ENCODE results near the gene ROBO1. TPM values are rescaled to one million over a fixed set of nuclear protein-coding genes. Genes with fewer than 3 reads are reported as not detected.

The ROBO1 gene
- total and polyA plus RNA-seq, 12 donors, result 6.4 to 144 (median 43.9) TPM

DNA sequence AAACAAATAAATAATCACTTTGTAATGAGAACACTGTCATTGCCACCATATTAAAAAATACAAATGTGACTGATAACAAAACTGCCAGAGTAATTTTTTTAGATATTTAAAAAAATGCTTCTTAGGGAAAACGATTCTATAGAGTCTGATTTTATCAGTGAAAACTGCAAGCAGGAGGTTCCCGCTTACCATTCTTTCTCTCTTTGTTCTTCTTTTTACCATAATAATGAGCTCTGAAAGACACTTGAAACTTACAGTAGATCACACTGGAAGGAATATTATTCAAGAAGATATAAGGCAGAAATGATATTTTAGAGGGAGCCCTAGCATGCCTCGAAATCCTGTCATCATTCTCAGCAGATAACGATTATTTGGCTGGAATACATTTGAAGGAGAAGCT lies 701.3 kb downstream of the ROBO1 start:
- no peak overlapping the region for H3K4me3 ChIP-seq
- DNase-seq, result no peak
- H3K27me3 ChIP-seq, result no peaks in the 10 kb centered on the region
- H3K9me3 ChIP-seq (replicated peaks in 1 of 3), result no peaks in the 10 kb centered on the region
- no peaks in the 10 kb centered on the region for H3K4me1 ChIP-seq (replicated peaks in 1 of 2)
- H3K36me3 ChIP-seq (replicated peaks in 1 of 2), result no peaks in the 10 kb centered on the region
- 64 to 69% (median 68%) methylated on average over 4 of the region's 4 CpGs for WGBS, 4 donors
- intact Hi-C loops (cut with DNase I), result no loop called here
- H3K27ac ChIP-seq, result no peak overlapping the region
- TF ChIP-seq POLR2A (IDR thresholded peaks at IDR 0.05), result no peak
- TF ChIP-seq CTCF (IDR thresholded peaks at IDR 0.05), result no peak

GRCh38 chr3:79063624-79064023 lies 704.2 kb downstream of the ROBO1 start:
- DNase-seq, result no peak
- no peaks in the 10 kb centered on the region for H3K27me3 ChIP-seq
- H3K9me3 ChIP-seq (replicated peaks in 1 of 3), result no peaks in the 10 kb centered on the region
- TF ChIP-seq POLR2A (IDR thresholded peaks at IDR 0.05) (no peak), CTCF (IDR thresholded peaks at IDR 0.05) (no peak)
- WGBS, 4 donors, result 66 to 74% (median 69%) methylated on average over 2 of the region's 2 CpGs
- no peaks in the 10 kb centered on the region for H3K36me3 ChIP-seq (replicated peaks in 1 of 2)
- H3K4me1 ChIP-seq (replicated peaks in 1 of 2), result no peaks in the 10 kb centered on the region
- H3K27ac ChIP-seq, result no peak overlapping the region
- intact Hi-C loops (cut with DNase I), result no loop called here
- no peak overlapping the region for H3K4me3 ChIP-seq

GRCh38 chr3:79057756-79058155 lies 710.0 kb downstream of the ROBO1 start:
- no peak for TF ChIP-seq POLR2A (IDR thresholded peaks at IDR 0.05)
- no peak for TF ChIP-seq CTCF (IDR thresholded peaks at IDR 0.05)
- Histone ChIP-seq H3K9me3 (replicated peaks in 1 of 3) (no peaks in the 10 kb centered on the region), H3K27me3 (no peaks in the 10 kb centered on the region), H3K4me1 (replicated peaks in 1 of 2) (no peaks in the 10 kb centered on the region), H3K4me3 (no peak overlapping the region), H3K36me3 (replicated peaks in 1 of 2) (no peaks in the 10 kb centered on the region), H3K27ac (no peak overlapping the region)
- no peak for DNase-seq
- WGBS, 4 donors, result 65 to 86% (median 79%) methylated on average over 3 of the region's 3 CpGs
- intact Hi-C loops (cut with DNase I), result no loop called here

- H3K27me3 ChIP-seq, result no peaks in the 10 kb centered on the region
- no peak overlapping the region for H3K4me3 ChIP-seq
- H3K27ac ChIP-seq, result no peak overlapping the region
- no peaks in the 10 kb centered on the region for H3K4me1 ChIP-seq (replicated peaks in 1 of 2)
- TF ChIP-seq POLR2A (IDR thresholded peaks at IDR 0.05) (no peak), CTCF (IDR thresholded peaks at IDR 0.05) (no peak)
- H3K36me3 ChIP-seq (replicated peaks in 1 of 2), result no peaks in the 10 kb centered on the region
- no peaks in the 10 kb centered on the region for H3K9me3 ChIP-seq (replicated peaks in 1 of 3)
- 77 to 82% (median 78%) methylated on average over 7 of the region's 7 CpGs for WGBS, 4 donors
- intact Hi-C loops (cut with DNase I), result no loop called here
- no peak for DNase-seq
Observed at GRCh38 chr3:79056498-79056897, 711.3 kb downstream of the ROBO1 start.
